Adrenal gland (tissue), 12 donors: ENCODE measurements around the gene MYMK. TPM values are rescaled to one million over a fixed set of nuclear protein-coding genes. Genes with fewer than 3 reads are reported as not detected.

Experiments used
- DNase-seq, 7 donors: peaks; one replicate each; pipeline ENCODE4 v3.0.0-alpha.2; 2019 to 2020
- H3K27ac ChIP-seq, 5 donors: fragments of 200-600 bp; sonication (generic) in 4 of 5; 1 replicate in 3 of 5; 2 replicates in 2 of 5; pipeline versions ENCODE4 v1.5.1 to v1.8.0; 2016 to 2020; ENCODE audit warnings: mild to moderate bottlenecking in 1 of 5
- H3K27me3 ChIP-seq: fragments of 200-600 bp; 2 replicates; pipeline ENCODE4 v1.8.0; 2021
- H3K36me3 ChIP-seq, 2 donors: fragments of 200-600 bp; replicated peaks in 1 of 2; 1 replicate in 1 of 2; 2 replicates in 1 of 2; pipeline versions ENCODE4 v1.5.1 to v1.8.0; 2018 to 2022
- H3K4me1 ChIP-seq, 2 donors: fragments of 200-600 bp; replicated peaks in 1 of 2; 1 replicate in 1 of 2; 2 replicates in 1 of 2; pipeline versions ENCODE4 v1.5.1 to v1.8.0; 2018 to 2021
- H3K4me3 ChIP-seq, 4 donors: fragments of 200-600 bp; sonication (generic) in 3 of 4; one replicate each; pipeline ENCODE4 v1.5.1; 2016 to 2018
- H3K9me3 ChIP-seq, 3 donors: fragments of 200-600 bp; sonication (generic) in 1 of 3; replicated peaks in 1 of 3; 1 replicate in 2 of 3; 2 replicates in 1 of 3; pipeline versions ENCODE4 v1.5.1 to v1.8.0; 2016 to 2021
- POLR2A ChIP-seq, 2 donors: fragments of 450-650 bp; IDR thresholded peaks; one replicate each; pipeline ENCODE4 v1.6.1; 2017; ENCODE audit warnings: antibody characterized with exemption in 2 of 2, mild to moderate bottlenecking in 2 of 2, moderate library complexity in 1 of 2
- WGBS, 4 donors: extraction: QIAGEN DNeasy Blood & Tissue Kit in 2 of 4; methylation state at CpG; one replicate each; pipeline versions ENCODE4 v1.1.5 to v1.1.7; 2013 to 2017; 5-methylcytosine and 5-hydroxymethylcytosine counted together
- intact Hi-C, 2 donors: fragments of 100-400 bp; cut with DNase I; formaldehyde crosslinking; loops; one replicate each; pipeline versions ENCODE4 v1.14.1 to v1.15.0; 2022 to 2023
- polyA plus RNA-seq, 3 donors: library from polyadenylated mRNA; stranded (reverse); fragments of 200-250 nt in 2 of 3; fragments of 350-450 nt in 1 of 3; fragmentation: Illumina TruSeq in 1 of 3; extraction: RNeasy Lipid Tissue Mini Kit (QIAGEN cat#74804) in 1 of 3; gene quantifications; one replicate each; pipeline ENCODE4 v1.2.3, GENCODE V29; 2013 to 2014
- total RNA-seq, 9 donors: library from RNA; depleted of rRNA in 4 of 9; stranded (reverse); fragments of >200 nt in 4 of 9; fragments of 120-200 nt in 1 of 9; fragmentation: NEBNext Ultra II Directional in 1 of 9; extraction: Animal tissue kit (Norgen Biotek cat#: 25700) in 1 of 9; gene quantifications; one replicate each; pipeline versions ENCODE4 v1.1.0 to v1.2.4, GENCODE V29; 2013 to 2023
- TF ChIP-seq, protein P1 (sequence below), 6 experiments: fragments of 450-650 bp in 4 of 6; fragments of 200-600 bp in 2 of 6; sonication (generic) in 1 of 6; IDR thresholded peaks; 1 replicate in 5 of 6; 2 replicates in 1 of 6; pipeline versions ENCODE4 v1.5.1 to v1.8.0; 2016 to 2021; ENCODE audit warnings: antibody characterized with exemption in 6 of 6, mild to moderate bottlenecking in 2 of 6, moderate library complexity in 1 of 6
- donor health status: healthy with polysubstance abuse.
- donor health status: Bipolar disorder and iron deficiency.
- donor health status: DM: yes; HTN: yes; CAD: no.
- donor health status: DM: no; HTN: no; CAD: no.
- donor health status: DM: no; HTN: no; CAD: no.
- donor health status: DM: yes; HTN: yes; CAD: no.

Gene MYMK
- total and polyA plus RNA-seq, 12 donors: not detected

DNA sequence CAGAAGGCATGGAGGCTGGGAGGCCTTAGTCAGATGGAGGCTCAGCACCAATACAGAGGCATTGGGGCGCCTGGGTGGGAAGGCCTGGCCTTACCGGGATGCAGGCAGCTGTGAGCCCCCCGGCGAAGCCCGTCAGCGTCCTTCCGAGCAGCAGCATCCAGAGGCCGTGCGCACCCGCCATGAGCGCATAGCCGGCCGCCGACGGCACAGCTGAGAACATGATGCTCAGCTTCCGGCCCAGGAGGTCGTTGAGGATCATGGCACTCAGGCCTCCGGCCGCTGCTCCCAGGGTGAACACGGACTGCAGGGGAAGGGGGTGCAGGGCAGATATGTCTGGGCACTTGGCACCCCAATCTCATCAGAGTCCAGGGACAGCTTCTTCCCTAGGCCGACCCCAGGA lies 47.8 kb downstream of the MYMK start:
- Histone ChIP-seq H3K36me3 (no peaks in the 10 kb centered on the region), H3K9me3 (no peaks in the 10 kb centered on the region), H3K27me3 (no peaks in the 10 kb centered on the region), H3K4me1 (peaks cover 0 to 20% of the 10 kb centered on the region in 2 donors), H3K4me3 (no peak overlapping the region), H3K27ac (no peak overlapping the region)
- 88 to 97% (median 93%) methylated on average over 5 to 21 of the region's 21 CpGs for WGBS, 4 donors
- DNase-seq: no peak
- intact Hi-C loops: no loop called here
- no peak for TF ChIP-seq POLR2A (IDR thresholded peaks at IDR 0.05)
- TF ChIP-seq, protein P1, sequence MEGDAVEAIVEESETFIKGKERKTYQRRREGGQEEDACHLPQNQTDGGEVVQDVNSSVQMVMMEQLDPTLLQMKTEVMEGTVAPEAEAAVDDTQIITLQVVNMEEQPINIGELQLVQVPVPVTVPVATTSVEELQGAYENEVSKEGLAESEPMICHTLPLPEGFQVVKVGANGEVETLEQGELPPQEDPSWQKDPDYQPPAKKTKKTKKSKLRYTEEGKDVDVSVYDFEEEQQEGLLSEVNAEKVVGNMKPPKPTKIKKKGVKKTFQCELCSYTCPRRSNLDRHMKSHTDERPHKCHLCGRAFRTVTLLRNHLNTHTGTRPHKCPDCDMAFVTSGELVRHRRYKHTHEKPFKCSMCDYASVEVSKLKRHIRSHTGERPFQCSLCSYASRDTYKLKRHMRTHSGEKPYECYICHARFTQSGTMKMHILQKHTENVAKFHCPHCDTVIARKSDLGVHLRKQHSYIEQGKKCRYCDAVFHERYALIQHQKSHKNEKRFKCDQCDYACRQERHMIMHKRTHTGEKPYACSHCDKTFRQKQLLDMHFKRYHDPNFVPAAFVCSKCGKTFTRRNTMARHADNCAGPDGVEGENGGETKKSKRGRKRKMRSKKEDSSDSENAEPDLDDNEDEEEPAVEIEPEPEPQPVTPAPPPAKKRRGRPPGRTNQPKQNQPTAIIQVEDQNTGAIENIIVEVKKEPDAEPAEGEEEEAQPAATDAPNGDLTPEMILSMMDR (IDR thresholded peaks at IDR 0.05): no peak

DNA sequence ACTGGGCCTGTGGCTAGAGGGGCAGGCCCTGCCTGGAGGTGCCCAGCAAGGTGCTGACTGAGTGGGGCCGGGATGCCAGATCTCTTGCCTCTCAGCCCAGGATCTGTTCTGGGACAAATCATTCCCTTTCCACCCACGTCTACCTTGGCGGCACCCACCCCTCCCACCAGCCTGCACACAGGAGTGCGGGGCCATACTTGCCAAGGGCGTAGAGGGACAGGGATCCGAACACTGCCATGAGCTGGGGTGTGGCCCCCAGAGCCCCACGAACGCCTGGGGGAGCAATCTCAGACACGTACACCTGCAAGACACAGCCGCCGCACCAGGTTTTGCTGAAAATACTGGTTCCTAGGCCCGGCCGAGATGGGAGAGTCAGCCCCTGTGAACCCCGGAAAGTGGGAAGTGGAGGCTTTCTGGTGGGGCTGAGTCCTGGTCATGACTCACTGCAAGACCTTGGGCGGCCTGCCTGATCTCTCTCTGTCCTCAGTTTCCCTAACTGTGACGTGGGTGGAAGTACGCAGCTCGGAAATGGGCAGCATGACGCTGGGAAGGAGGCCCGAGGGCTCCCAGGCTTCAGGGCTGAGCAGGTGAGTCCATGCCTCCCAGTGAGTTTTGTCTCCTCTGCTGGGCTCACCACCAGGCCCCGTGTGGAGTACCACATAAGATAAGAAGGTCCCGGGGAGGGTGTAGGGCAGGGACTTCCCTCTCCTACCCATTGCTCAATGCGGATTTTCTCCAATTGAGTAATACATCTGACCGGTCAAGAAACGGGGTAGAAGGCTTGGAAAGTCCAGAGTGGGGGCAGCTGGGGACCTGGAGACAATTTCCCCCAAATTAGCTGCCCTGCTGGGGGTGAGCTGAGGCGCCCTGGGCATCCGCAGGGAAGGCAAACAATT lies 48.5 kb downstream of the MYMK start:
- Histone ChIP-seq H3K4me1 (peaks cover 0 to 20% of the 10 kb centered on the region in 2 donors), H3K9me3 (no peaks in the 10 kb centered on the region), H3K27ac (no peak overlapping the region), H3K27me3 (no peaks in the 10 kb centered on the region), H3K4me3 (no peak overlapping the region), H3K36me3 (no peaks in the 10 kb centered on the region)
- WGBS, 4 donors: 80 to 86% (median 83%) methylated on average over 23 to 27 of the region's 27 CpGs
- TF ChIP-seq, protein P1 (IDR thresholded peaks at IDR 0.05): no peak
- TF ChIP-seq POLR2A (IDR thresholded peaks at IDR 0.05): no peak
- DNase-seq: no peak
- intact Hi-C loops: no loop called here

DNA sequence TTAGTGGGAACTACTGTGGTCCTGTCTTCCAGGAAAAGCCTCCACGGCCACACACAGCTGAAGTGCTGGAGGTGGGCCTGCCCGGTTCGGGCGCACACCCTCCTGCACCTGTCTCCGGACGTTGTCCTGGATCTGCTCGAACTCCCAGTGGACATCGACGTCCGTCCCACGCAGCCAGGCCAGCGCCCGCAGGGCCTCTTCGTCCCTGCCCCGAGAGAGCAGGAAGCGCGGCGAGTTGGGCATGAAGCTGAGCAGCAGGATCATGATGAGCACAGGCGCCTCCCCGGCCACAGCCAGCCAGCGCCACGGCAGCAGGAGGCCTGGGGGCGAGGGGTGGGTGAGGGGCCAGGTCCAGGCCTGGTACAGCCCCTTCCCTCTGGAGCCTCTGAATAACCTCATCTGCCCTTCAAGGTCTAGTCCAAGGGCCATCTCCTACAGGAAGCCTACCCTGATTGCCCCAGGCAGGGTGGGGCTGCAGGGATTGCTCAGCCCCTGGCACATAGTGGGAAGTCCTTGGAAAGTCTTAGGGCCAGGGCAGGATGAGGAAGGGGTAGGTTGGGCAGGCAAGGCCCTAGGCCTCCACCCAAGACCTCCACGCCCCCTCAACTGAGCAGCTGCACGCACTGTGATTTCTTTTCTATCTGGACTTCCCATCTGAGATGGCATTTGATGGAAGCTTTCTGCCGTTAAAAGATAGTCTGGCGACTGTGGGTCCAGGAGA lies 49.3 kb downstream of the MYMK start:
- Histone ChIP-seq H3K36me3 (no peaks in the 10 kb centered on the region), H3K9me3 (no peaks in the 10 kb centered on the region), H3K27me3 (no peaks in the 10 kb centered on the region), H3K4me1 (peaks cover 0 to 20% of the 10 kb centered on the region in 2 donors), H3K4me3 (no peak overlapping the region), H3K27ac (no peak overlapping the region)
- 81 to 94% (median 88%) methylated on average over 4 to 27 of the region's 27 CpGs for WGBS, 4 donors
- TF ChIP-seq, protein P1 (IDR thresholded peaks at IDR 0.05): no peak
- no peak for TF ChIP-seq POLR2A (IDR thresholded peaks at IDR 0.05)
- intact Hi-C loops: no loop called here
- DNase-seq: no peak

DNA sequence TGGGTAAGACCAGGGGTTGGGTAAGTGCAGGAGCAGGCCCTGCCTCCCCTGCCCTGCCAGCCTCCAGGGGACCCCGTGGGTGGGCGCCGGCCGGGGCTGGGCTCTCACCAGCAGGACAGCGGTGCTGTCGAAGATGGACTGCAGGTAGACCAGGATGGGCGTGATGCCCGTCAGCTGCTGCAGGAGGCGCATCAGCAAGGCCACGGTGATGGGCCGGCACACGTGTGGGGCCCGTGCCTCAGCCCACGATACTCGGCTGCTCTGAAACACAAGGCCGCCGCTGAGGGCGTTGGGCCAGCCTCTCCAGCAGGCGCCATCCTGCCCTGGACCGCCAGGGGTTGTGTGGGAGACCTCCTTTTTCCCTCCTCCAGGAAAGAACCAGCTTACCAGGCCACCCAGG lies 49.9 kb downstream of the MYMK start:
- TF ChIP-seq, protein P1 (IDR thresholded peaks at IDR 0.05): no peak
- TF ChIP-seq POLR2A (IDR thresholded peaks at IDR 0.05): no peak
- Histone ChIP-seq H3K4me3 (no peak overlapping the region), H3K27me3 (no peaks in the 10 kb centered on the region), H3K27ac (no peak overlapping the region), H3K4me1 (peaks cover 0 to 19% of the 10 kb centered on the region in 2 donors), H3K36me3 (no peaks in the 10 kb centered on the region), H3K9me3 (no peaks in the 10 kb centered on the region)
- WGBS, 4 donors: 80 to 100% (median 86%) methylated on average over 1 to 20 of the region's 20 CpGs; no CpG with 5 or more reads in 1 of the 4 donors
- intact Hi-C loops: no loop called here
- DNase-seq: no peak
